Peyer's patch (tissue), 4 donors: ENCODE results near the gene ACVR1.

Experiments used
- POLR2A ChIP-seq, 2 donors: fragments of 450-650 bp; IDR thresholded peaks; one replicate each; pipeline ENCODE4 v1.5.1; 2017; ENCODE audit warnings: antibody characterized with exemption in 2 of 2, mild to moderate bottlenecking in 2 of 2, moderate library complexity in 2 of 2
- TF ChIP-seq, protein P1 (sequence below), 6 experiments: fragments of 450-650 bp in 4 of 6; fragments of 200-600 bp in 2 of 6; sonication (generic) in 1 of 6; IDR thresholded peaks; one replicate each; pipeline ENCODE4 v1.5.1; 2017 to 2019; ENCODE audit warnings: antibody characterized with exemption in 6 of 6, mild to moderate bottlenecking in 3 of 6, moderate library complexity in 1 of 6

DNA sequence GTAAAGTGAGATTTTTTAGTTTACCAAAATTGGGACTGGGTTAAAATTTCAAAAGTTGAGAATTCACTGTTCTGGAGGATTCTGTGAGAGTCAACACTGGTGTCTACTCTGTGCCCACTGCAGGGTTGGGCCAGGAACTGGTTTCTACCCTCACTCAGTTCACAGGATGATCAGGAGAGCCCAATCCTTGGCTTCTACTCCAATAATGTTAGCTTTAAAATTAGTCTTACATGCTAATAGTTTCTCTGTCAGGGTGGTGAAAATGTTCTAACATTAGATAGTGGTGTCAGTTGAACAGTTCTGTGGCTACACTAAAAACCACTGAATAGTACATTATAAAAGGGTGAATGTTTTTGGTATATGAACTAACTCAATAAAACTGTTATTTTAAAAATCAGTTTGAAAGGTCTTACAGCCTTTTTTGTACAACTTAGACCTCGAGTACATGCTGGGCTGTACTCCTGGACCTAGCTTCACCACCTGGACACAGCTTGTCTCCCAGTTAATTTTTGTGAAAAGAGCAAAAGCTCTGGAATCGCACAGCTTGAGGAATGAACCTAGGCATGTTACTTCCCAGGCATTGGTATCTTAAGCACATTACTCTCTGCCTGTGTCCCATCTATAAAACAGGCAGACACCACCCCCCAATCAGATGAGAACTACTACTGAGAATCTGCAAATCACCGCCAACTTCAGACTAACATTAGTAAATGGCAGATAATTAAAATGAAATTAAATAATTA is 44.4 kb downstream of the ACVR1 start:
- TF ChIP-seq POLR2A (IDR thresholded peaks at IDR 0.05): no peak
- TF ChIP-seq, protein P1, sequence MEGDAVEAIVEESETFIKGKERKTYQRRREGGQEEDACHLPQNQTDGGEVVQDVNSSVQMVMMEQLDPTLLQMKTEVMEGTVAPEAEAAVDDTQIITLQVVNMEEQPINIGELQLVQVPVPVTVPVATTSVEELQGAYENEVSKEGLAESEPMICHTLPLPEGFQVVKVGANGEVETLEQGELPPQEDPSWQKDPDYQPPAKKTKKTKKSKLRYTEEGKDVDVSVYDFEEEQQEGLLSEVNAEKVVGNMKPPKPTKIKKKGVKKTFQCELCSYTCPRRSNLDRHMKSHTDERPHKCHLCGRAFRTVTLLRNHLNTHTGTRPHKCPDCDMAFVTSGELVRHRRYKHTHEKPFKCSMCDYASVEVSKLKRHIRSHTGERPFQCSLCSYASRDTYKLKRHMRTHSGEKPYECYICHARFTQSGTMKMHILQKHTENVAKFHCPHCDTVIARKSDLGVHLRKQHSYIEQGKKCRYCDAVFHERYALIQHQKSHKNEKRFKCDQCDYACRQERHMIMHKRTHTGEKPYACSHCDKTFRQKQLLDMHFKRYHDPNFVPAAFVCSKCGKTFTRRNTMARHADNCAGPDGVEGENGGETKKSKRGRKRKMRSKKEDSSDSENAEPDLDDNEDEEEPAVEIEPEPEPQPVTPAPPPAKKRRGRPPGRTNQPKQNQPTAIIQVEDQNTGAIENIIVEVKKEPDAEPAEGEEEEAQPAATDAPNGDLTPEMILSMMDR (IDR thresholded peaks at IDR 0.05): no peak
